GM12878 (cell line): ENCODE measurements around the gene GNB5. TPM values are rescaled to one million over a fixed set of nuclear protein-coding genes. Genes with fewer than 3 reads are reported as not detected.
A peak's percentile ranks its signal among the peaks of the same experiment; 100 is the strongest.

Source experiments
- ATF3 ChIP-seq: IDR thresholded peaks from 2 replicates; pipeline ENCODE4 v1.6.1; 2011; ENCODE audit warnings: low read depth, mild to moderate bottlenecking, low read length, moderate library complexity, borderline replicate concordance; ENCODE audit errors: extremely low read depth
- BACH1 ChIP-seq: fragments of 450-650 bp; IDR thresholded peaks from 2 replicates; pipeline ENCODE4 v1.6.1; 2017; ENCODE audit warnings: mild to moderate bottlenecking, borderline replicate concordance
- BMI1 ChIP-seq: fragments of 450-650 bp; IDR thresholded peaks from 2 replicates; pipeline ENCODE4 v1.6.1; 2016; ENCODE audit warnings: mild to moderate bottlenecking, moderate library complexity, borderline replicate concordance
- CHD4 ChIP-seq: fragments of 200-600 bp; sonication (generic); IDR thresholded peaks from 2 replicates; pipeline ENCODE4 v1.6.1; 2016; ENCODE audit warnings: mild to moderate bottlenecking
- CUX1 ChIP-seq: IDR thresholded peaks from 2 replicates; pipeline ENCODE4 v1.6.1; 2012; ENCODE audit warnings: improper control_type of control experiment, low read depth, low read length; ENCODE audit not compliant: insufficient replicate concordance
- EGR1 ChIP-seq, 2 experiments: IDR thresholded peaks; 1 replicate in 1 of 2; 2 replicates in 1 of 2; pipeline ENCODE4 v1.6.1; 2011 to 2012; ENCODE audit warnings: low read depth in 2 of 2, low read length in 2 of 2, borderline replicate concordance in 1 of 2, mild to moderate bottlenecking in 1 of 2, moderate library complexity in 1 of 2
- ETV6 ChIP-seq, 2 experiments: fragments of 450-650 bp in 1 of 2; IDR thresholded peaks in 1 of 2; conservative IDR thresholded peaks in 1 of 2; 2 replicates each; pipeline ENCODE4 v1.6.1; 2014; ENCODE audit warnings: antibody characterized with exemption in 1 of 2, borderline replicate concordance in 1 of 2, low read depth in 1 of 2, mild to moderate bottlenecking in 1 of 2, moderate library complexity in 1 of 2
- GATAD2B ChIP-seq: fragments of 450-650 bp; conservative IDR thresholded peaks from 2 replicates; pipeline ENCODE4 v1.6.1; 2017; ENCODE audit warnings: low read depth, mild to moderate bottlenecking, moderate library complexity
- HCFC1 ChIP-seq: fragments of 150-350 bp; IDR thresholded peaks from 2 replicates; pipeline ENCODE4 v1.6.1; 2014; ENCODE audit warnings: low read length
- MEF2A ChIP-seq: IDR thresholded peaks from 2 replicates; pipeline ENCODE4 v1.6.1; 2011; ENCODE audit warnings: low read depth, mild to moderate bottlenecking, low read length, moderate library complexity; ENCODE audit not compliant: insufficient read depth
- MYC ChIP-seq: IDR thresholded peaks from 2 replicates; pipeline ENCODE4 v1.6.1; 2011; ENCODE audit warnings: mild to moderate bottlenecking, low read length, moderate library complexity, inconsistent platforms; ENCODE audit not compliant: insufficient read depth, insufficient replicate concordance, insufficient read length, severe bottlenecking
- NR2C2 ChIP-seq: IDR thresholded peaks from 2 replicates; pipeline ENCODE4 v1.6.1; 2011; ENCODE audit warnings: borderline replicate concordance, low read depth; ENCODE audit not compliant: control insufficient read depth, insufficient read length
- RELA ChIP-seq: fragments of 450-650 bp; IDR thresholded peaks from 2 replicates; pipeline ENCODE4 v1.8.0; 2014; ENCODE audit warnings: borderline replicate concordance; ENCODE audit not compliant: partially characterized antibody
- RUNX3 ChIP-seq: IDR thresholded peaks from 2 replicates; pipeline ENCODE4 v1.6.1; 2012; ENCODE audit warnings: low read length, inconsistent platforms
- SIN3A ChIP-seq: IDR thresholded peaks from 2 replicates; pipeline ENCODE4 v1.6.1; 2012; ENCODE audit warnings: low read depth, low read length, improper control_type of control experiment
- SKIL ChIP-seq: fragments of 450-650 bp; IDR thresholded peaks from 2 replicates; pipeline ENCODE4 v1.6.1; 2017; ENCODE audit warnings: mild to moderate bottlenecking, low read depth, inconsistent platforms; ENCODE audit not compliant: poor library complexity, severe bottlenecking
- TARDBP ChIP-seq: IDR thresholded peaks from 2 replicates; pipeline ENCODE4 v1.6.1; 2016; ENCODE audit warnings: borderline replicate concordance
- TCF3 ChIP-seq: IDR thresholded peaks from 2 replicates; pipeline ENCODE4 v1.6.1; 2012; ENCODE audit warnings: low read depth, mild to moderate bottlenecking, low read length, borderline replicate concordance; ENCODE audit not compliant: insufficient read depth
- ZBED1 ChIP-seq: IDR thresholded peaks from 2 replicates; pipeline ENCODE4 v1.6.1; 2016; ENCODE audit warnings: borderline replicate concordance
- ZNF622 ChIP-seq: fragments of 450-650 bp; IDR thresholded peaks from 2 replicates; pipeline ENCODE4 v1.6.1; 2017; ENCODE audit warnings: mild to moderate bottlenecking, inconsistent platforms
- polyA plus RNA-seq, 11 experiments: library from polyadenylated mRNA; depleted of rRNA in 4 of 11; unstranded in 6 of 11; stranded (reverse) in 5 of 11; fragments of >200 nt; fragmentation: Nextera tagmentation in 4 of 11; fragmentation: Illumina TruSeq in 1 of 11; extraction: Ambion mirVana in 4 of 11; extraction: Trizol in 1 of 11; gene quantifications; 1 replicate in 1 of 11; 2 replicates in 10 of 11; pipeline versions ENCODE4 v1.2.1 to v1.2.3, GENCODE V29; 2011 to 2016; ENCODE audit warnings: inconsistent platforms in 2 of 11, missing spikeins in 2 of 11, low read depth in 1 of 11
- total RNA-seq, 4 experiments: library from RNA; depleted of rRNA in 3 of 4; stranded (reverse); fragments of >200 nt in 3 of 4; fragmentation: Illumina TruSeq in 1 of 4; extraction: Trizol in 1 of 4; gene quantifications; 2 replicates each; pipeline versions ENCODE4 v1.2.1 to v1.2.3, GENCODE V29; 2013 to 2021

Gene GNB5
- total and polyA plus RNA-seq, 10 of the 15 experiments (the other 5 are each of a cell fraction or from before 2014, with no cell fraction given) = 2.4 to 25.9 (median 15.2) TPM

GRCh38 chr15:52115598-52116427, 75.4 kb downstream of the GNB5 start (continued):
- TF ChIP-seq SKIL = peak; percentile 45
- no peak for TF ChIP-seq MEF2A
- TF ChIP-seq MYC = no peak
- no peak for TF ChIP-seq CHD4
- TF ChIP-seq GATAD2B = peak; percentile 64; the same call in 1 of the 2 replicates
- no peak for TF ChIP-seq TARDBP
- no peak for TF ChIP-seq ATF3
- no peak for TF ChIP-seq ETV6 (conservative IDR thresholded peaks at IDR 0.05 in 1 of 2, IDR thresholded peaks at IDR 0.05 in 1 of 2; ENCODE audit: borderline replicate concordance in 1 of 2, low read depth in 1 of 2)
- no peak for TF ChIP-seq SIN3A
- no peak for TF ChIP-seq RUNX3
- TF ChIP-seq HCFC1 = no peak
- TF ChIP-seq ZNF622 = no peak
- no peak for TF ChIP-seq TCF3
- no peak for TF ChIP-seq RELA
- no peak for TF ChIP-seq EGR1 (IDR thresholded peaks at IDR 0.05; ENCODE audit: borderline replicate concordance in 1 of 2, low read depth in 2 of 2, low read length in 2 of 2)
- TF ChIP-seq NR2C2 = no peak
- TF ChIP-seq BACH1 = no peak
- TF ChIP-seq ZBED1 = no peak
- TF ChIP-seq BMI1 = no peak
- no peak for TF ChIP-seq CUX1
